GM12872 (cell line): ENCODE measurements around the gene ISLR.

Experiments used
- CTCF ChIP-seq: IDR thresholded peaks from 3 replicates; pipeline ENCODE4 v1.5.1; 2011; ENCODE audit warnings: low read depth, mild to moderate bottlenecking, low read length, moderate library complexity; ENCODE audit not compliant: insufficient read depth

ISLR gene

DNA sequence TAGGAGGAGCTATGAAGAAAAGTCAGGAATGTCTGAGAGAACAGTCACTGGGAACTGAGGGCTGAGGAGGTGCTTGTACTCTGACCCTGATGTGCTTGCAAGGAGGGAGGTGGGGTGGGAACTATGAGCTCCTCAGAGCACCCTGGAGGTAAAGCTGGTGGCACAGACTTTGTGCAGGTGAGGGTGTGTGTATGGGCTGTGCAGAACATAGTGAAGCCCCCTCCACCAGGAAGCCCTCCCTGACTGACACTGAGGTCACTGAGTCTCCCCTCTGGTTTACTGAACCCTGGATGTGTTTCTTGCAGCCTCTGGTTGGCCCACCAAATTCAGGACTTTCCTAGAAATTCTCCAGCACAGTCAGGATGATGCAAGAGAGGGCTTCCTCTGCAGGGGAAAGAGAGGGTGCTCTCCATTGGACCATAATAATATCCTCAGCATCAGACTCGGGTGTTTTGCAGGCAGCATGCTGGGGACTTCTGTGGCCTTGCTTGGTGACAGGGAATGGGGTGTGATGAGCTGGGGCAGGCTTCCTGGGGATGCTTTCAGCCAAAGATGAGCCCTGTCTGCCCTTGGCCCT lies 1.5 kb upstream of the ISLR start:
- no peak for TF ChIP-seq CTCF

- TF ChIP-seq CTCF, result no peak
These were observed 670 bp upstream of the ISLR start for GRCh38 chr15:74172701-74173379.

GRCh38 chr15:74174219-74174957 lies 878 bp downstream of the ISLR start:
- TF ChIP-seq CTCF, result no peak

DNA sequence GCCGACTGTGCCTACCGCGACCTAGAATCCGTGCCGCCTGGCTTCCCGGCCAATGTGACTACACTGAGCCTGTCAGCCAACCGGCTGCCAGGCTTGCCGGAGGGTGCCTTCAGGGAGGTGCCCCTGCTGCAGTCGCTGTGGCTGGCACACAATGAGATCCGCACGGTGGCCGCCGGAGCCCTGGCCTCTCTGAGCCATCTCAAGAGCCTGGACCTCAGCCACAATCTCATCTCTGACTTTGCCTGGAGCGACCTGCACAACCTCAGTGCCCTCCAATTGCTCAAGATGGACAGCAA lies 1.4 kb downstream of the ISLR start:
- TF ChIP-seq CTCF, result no peak

DNA sequence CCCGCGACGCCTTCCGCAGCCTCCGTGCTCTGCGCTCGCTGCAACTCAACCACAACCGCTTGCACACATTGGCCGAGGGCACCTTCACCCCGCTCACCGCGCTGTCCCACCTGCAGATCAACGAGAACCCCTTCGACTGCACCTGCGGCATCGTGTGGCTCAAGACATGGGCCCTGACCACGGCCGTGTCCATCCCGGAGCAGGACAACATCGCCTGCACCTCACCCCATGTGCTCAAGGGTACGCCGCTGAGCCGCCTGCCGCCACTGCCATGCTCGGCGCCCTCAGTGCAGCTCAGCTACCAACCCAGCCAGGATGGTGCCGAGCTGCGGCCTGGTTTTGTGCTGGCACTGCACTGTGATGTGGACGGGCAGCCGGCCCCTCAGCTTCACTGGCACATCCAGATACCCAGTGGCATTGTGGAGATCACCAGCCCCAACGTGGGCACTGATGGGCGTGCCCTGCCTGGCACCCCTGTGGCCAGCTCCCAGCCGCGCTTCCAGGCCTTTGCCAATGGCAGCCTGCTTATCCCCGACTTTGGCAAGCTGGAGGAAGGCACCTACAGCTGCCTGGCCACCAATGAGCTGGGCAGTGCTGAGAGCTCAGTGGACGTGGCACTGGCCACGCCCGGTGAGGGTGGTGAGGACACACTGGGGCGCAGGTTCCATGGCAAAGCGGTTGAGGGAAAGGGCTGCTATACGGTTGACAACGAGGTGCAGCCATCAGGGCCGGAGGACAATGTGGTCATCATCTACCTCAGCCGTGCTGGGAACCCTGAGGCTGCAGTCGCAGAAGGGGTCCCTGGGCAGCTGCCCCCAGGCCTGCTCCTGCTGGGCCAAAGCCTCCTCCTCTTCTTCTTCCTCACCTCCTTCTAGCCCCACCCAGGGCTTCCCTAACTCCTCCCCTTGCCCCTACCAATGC lies 2.0 kb downstream of the ISLR start:
- no peak for TF ChIP-seq CTCF

- TF ChIP-seq CTCF, result no peak
These were observed 3.0 kb downstream of the ISLR start for GRCh38 chr15:74176262-74177214.
